IPS-20b (cell line): Measurements from ENCODE around the gene SHISA9.
"Not testable (repeated sequence)": the region's sequence is repeated elsewhere in the genome, so short reads cannot be mapped to it uniquely, and the experiment has no call there.

ENCODE experiments used
- H3K27ac ChIP-seq: one replicate; pipeline ENCODE4 v1.5.1; 2013; ENCODE audit warnings: low read length
- H3K27me3 ChIP-seq: 2 replicates; pipeline ENCODE4 v1.6.1; 2013; ENCODE audit warnings: mild to moderate bottlenecking, low read length, inconsistent platforms; ENCODE audit not compliant: insufficient read depth
- H3K36me3 ChIP-seq: 2 replicates; pipeline ENCODE4 v1.6.1; 2013; ENCODE audit warnings: low read depth, mild to moderate bottlenecking, inconsistent platforms, low read length, moderate library complexity; ENCODE audit not compliant: insufficient read depth
- H3K4me1 ChIP-seq: 2 replicates; pipeline ENCODE4 v1.6.1; 2013; ENCODE audit warnings: mild to moderate bottlenecking, control low read depth, inconsistent platforms, low read length, moderate library complexity; ENCODE audit not compliant: insufficient read depth
- H3K4me3 ChIP-seq: 2 replicates; pipeline ENCODE4 v1.5.1; 2013; ENCODE audit warnings: mild to moderate bottlenecking, low read length, inconsistent platforms
- H3K9ac ChIP-seq: 2 replicates; pipeline ENCODE4 v1.6.1; 2013; ENCODE audit warnings: low read depth, mild to moderate bottlenecking, inconsistent platforms, low read length, moderate library complexity
- H3K9me3 ChIP-seq: 2 replicates; pipeline ENCODE4 v1.6.1; 2013; ENCODE audit warnings: mild to moderate bottlenecking, low read depth, low read length, inconsistent platforms; ENCODE audit not compliant: insufficient read depth

Gene SHISA9

DNA sequence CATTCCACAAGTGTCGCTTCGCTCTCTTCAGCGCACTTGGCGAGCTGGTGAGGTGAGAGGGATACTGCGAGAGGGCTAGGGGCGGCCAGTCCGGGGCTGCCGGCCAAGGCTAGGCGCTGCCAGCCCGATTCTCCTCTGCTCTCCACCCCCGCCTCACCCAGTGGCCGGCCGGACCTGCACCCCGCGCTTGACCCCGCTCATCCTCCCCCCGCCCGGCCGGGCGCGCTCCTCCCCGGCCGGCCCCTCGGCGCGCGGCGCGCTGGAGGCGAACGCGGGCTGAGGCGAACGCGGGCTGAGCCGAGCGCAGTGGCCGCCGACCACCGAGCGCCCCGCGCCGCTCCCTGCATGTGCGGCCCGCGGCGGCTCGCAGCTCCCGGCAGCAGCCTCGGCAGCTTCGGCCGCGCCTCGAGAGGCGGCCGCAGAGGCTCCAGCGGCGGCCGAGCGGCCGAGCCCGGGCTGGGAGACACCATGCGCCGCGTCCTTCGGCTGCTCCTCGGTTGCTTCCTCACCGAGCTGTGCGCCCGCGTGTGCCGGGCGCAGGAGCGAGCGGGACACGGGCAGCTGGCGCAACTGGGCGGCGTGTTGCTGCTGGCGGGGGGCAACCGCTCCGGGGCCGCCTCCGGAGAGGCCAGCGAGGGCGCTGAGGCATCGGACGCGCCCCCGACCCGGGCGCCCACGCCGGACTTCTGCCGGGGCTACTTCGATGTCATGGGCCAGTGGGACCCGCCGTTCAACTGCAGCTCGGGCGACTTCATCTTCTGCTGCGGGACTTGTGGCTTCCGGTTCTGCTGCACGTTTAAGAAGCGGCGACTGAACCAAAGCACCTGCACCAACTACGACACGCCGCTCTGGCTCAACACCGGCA, at the start of gene SHISA9:
Gene SHISA9 (plus strand): TSS at position 2 of the 865 bp plus-strand sequence.
- Histone ChIP-seq H3K4me3 (peak within 1 kb of the TSS; percentile 91), H3K36me3 (peaks cover 6% of the 10 kb centered on the region; the same call in 1 of the 2 replicates), H3K27ac (no peak within 1 kb of the TSS), H3K9ac (peak within 1 kb of the TSS; percentile 84; the same call in 1 of the 2 replicates), H3K27me3 (peaks cover 39% of the 10 kb centered on the region), H3K4me1 (peaks cover 25% of the 10 kb centered on the region), H3K9me3 (no peaks in the 10 kb centered on the region)

DNA sequence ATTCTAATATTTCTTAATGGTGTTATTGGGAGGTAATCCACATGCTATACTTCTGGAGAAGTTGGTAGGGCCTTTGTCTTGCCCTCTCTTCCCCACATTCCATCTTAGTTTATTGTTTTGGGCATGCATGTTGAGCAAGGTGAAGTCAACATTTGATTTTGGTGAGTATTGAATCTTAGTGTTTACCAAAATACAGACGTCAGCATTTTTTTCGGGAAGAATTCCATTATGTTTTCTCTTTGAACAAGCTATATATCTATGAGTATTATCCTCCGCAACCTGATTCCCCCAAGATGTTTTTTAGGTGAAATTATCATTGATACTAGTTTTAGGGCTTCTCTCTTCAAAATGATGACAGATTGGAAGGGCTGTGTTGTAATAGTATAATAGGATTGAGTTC, 47.4 kb upstream of the SHISA9 start:
- Histone ChIP-seq H3K9ac (no peak overlapping the region), H3K36me3 (no peaks in the 10 kb centered on the region), H3K4me1 (no peaks in the 10 kb centered on the region)

DNA sequence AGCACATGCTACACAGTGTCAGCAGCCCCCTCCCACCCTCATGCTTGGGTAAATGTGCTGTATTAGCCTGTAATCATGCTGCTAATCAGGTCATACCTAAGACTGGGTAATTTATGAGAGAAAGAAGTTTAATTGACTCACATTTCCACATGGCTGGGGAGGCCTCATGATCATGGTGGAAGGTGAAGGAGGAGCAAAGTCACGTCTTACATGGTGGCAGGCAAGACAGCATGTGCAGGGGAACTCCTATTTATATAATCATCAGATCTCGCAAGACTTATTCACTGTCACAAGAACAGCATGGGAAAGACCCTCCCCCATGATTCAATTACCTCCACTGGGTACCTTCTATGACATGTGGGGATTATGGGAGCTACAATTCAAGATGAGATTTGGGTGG, 44.0 kb upstream of the SHISA9 start:
- not testable (repeated sequence) for H3K36me3 ChIP-seq, H3K27me3 ChIP-seq, H3K4me1 ChIP-seq, H3K4me3 ChIP-seq, H3K9me3 ChIP-seq, H3K9ac ChIP-seq, H3K27ac ChIP-seq

More for the DNA sequence above, 47.4 kb upstream of the SHISA9 start:
- no peak overlapping the region for H3K27ac ChIP-seq
- H3K4me3 ChIP-seq, result no peak overlapping the region
- H3K9me3 ChIP-seq, result no peaks in the 10 kb centered on the region; the same call in 1 of the 2 replicates
- H3K27me3 ChIP-seq, result no peaks in the 10 kb centered on the region

DNA sequence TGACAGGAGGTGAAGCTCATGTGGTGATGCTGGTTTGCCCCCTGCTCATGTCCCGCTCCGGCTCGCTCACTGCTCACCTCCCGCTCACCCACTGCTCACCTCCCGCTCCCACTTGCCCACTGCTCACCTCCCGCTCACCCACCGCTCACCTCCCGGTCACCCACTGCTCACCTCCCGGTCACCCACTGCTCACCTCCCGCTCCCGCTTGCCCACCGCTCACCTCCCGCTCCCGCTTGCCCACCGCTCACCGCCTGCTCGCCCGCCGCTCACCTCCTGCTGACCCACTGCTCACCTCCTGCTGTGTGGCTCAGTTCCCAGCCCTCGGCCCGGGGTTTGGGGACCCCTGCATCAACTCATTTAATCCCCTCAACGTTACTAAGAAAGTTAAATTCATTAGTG, 39.1 kb upstream of the SHISA9 start:
- Histone ChIP-seq H3K9ac (no peak overlapping the region), H3K36me3 (no peaks in the 10 kb centered on the region), H3K27me3 (no peaks in the 10 kb centered on the region), H3K9me3 (no peaks in the 10 kb centered on the region), H3K27ac (no peak overlapping the region), H3K4me1 (no peaks in the 10 kb centered on the region), H3K4me3 (no peak overlapping the region)

DNA sequence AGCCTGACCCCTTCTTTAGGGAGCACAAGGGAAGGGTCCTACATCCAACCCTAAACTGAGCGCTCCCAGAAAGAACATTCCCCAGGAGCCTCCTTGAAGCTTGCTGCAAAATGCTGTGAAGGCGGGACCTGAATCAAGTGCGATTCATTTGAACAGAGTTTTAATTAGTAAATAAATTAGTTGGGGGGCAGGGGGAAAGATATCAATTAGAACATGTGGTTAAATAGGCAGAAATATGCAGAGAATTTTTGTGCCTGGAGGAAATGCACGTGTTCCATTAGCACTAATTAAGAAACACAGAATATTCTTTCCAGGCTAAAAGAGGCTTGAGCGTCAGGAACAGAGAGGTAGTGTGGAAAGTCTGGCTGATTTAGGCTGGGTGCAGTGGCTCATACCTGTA, 38.5 kb upstream of the SHISA9 start:
- Histone ChIP-seq H3K4me1 (no peaks in the 10 kb centered on the region), H3K36me3 (no peaks in the 10 kb centered on the region), H3K27me3 (no peaks in the 10 kb centered on the region), H3K9me3 (no peaks in the 10 kb centered on the region), H3K4me3 (no peak overlapping the region), H3K27ac (no peak overlapping the region), H3K9ac (no peak overlapping the region)

DNA sequence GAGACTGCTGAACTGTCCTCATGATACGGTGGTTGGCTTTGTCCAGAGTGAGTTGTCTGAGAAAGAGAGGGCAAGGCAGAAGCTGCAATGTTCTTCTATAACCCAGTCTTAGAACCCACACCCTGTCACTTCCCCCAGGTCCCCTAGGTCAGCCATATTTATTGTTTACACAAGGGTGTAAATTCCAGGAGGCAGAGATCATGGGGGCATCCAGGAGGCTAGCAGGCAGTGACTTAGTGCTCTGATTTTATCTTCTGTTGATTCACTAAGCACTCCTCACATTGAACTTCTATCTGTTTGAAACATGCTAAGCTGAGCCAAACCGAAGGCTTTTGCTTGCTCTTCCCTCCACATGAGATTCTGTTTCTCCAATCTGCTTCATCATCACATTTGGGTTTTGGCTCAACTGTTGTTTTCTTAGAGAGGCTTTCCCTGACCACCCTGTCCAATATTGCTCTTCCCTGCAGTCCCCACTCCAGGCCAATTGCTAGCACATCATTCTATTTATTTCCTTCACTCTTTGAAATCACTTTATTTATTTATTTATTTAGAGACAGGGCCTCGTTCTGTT, 34.3 kb upstream of the SHISA9 start:
- Histone ChIP-seq H3K36me3 (no peaks in the 10 kb centered on the region), H3K9me3 (0 out of 2 replicates have a peak, but pooled peaks cover 4% of the 10 kb centered on the region), H3K9ac (no peak overlapping the region), H3K4me1 (no peaks in the 10 kb centered on the region), H3K27ac (no peak overlapping the region), H3K27me3 (no peaks in the 10 kb centered on the region), H3K4me3 (no peak overlapping the region)

DNA sequence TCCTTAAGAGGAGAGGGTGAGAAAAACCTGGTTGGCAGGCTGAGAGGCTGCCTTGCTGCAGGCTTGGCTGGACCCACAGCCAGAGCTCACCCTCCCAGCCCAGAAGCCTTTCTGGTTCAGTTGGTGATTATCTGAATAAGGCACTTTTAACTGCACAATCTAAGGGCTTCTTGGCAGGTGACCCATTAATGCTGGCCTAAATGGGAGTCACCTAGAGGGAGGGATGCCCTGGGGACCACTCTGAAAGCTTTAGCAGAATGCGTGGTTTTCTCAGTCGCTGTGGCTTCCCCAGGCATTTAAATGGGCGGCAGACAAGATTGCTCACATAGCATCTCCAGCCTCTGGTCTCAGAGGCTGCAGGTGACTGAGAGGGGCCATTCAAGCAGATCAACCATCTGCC, 33.2 kb upstream of the SHISA9 start:
- no peak overlapping the region for H3K27ac ChIP-seq
- H3K36me3 ChIP-seq, result no peaks in the 10 kb centered on the region
- H3K9ac ChIP-seq, result no peak overlapping the region
- no peaks in the 10 kb centered on the region for H3K27me3 ChIP-seq
- H3K4me3 ChIP-seq, result no peak overlapping the region
- 0 out of 2 replicates have a peak, but pooled peaks cover 4% of the 10 kb centered on the region for H3K9me3 ChIP-seq
- H3K4me1 ChIP-seq, result no peaks in the 10 kb centered on the region

DNA sequence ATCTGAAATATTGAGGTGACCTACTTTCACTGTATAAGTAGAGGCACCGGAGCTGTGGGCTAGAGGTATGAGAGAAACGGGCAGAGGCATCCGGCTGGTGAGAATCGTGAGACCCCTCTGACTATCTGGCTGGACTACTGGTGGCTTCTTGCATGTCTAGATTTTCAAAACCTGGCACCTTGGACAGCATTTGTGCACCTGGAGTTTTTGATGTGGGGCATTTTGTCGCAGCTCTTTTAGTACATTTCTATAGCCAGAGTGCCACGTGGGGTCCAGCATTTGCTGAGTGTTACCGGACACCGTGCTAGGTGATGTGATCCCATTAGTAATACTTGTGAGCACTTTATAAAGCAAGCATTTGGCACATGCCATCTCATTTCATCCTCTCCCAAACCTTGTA, 32.6 kb upstream of the SHISA9 start:
- Histone ChIP-seq H3K27ac (no peak overlapping the region), H3K4me3 (no peak overlapping the region), H3K9ac (no peak overlapping the region), H3K27me3 (no peaks in the 10 kb centered on the region), H3K4me1 (no peaks in the 10 kb centered on the region), H3K9me3 (0 out of 2 replicates have a peak, but pooled peaks cover 4% of the 10 kb centered on the region), H3K36me3 (no peaks in the 10 kb centered on the region)

DNA sequence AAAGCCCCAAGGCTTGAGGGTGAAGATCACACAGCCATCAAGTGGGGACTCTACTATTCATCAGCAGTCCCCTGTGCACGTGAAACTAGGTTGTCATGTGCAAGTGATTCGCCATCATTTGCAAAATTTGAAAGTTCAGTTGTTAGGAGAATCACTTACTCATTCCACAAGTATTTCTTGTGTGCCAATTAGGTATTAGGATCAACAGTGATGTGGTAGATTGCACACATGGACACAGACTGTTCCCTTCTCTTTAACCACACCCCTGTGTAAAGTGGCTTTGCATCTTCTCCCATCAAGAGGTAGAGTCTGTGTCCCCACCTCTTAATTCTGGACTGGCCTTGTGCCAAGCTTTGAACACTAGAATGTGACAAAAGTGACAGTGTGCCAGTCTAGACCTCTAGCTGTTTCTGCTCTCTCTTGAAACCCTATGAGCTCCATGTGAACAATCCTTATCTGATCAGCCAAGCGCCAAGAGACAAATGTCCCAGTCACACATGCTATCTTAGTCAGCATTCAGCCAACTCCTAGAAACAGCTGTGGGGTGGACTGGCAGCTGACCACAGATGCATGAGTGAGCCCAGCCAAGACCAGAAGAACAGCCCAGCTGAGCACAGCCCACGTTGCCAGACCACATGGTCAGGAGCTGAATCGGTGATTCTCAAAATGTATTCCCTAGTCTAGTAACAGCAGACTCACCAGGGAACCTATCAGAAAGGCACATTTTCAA, 31.5 kb upstream of the SHISA9 start:
- no peaks in the 10 kb centered on the region for H3K36me3 ChIP-seq
- no peak overlapping the region for H3K27ac ChIP-seq
- no peak overlapping the region for H3K9ac ChIP-seq
- no peak overlapping the region for H3K4me3 ChIP-seq
- H3K27me3 ChIP-seq, result no peaks in the 10 kb centered on the region
- H3K9me3 ChIP-seq, result 0 out of 2 replicates have a peak, but pooled peaks cover 4% of the 10 kb centered on the region
- 0 out of 2 replicates have a peak, but pooled peaks cover 7% of the 10 kb centered on the region for H3K4me1 ChIP-seq

DNA sequence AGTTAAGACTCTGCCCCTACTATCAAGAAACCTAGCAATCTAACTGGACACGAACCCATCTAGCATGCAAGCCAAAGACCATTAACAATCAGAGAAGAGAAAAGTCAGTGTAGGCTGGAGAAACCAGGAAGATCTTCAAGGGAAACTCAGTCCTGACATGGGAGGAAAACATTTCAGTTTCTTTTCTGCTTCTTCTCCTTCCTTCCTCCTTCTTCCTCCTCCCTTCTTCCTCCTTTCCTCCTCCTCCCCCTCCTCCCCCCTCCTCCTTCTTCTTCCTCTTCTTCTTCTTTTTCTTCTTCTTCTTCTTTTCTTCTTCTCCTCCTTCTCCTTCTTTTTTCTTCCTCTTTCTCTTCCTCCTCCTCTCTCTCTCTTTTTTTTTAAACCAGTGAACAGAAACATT, 29.6 kb upstream of the SHISA9 start:
- Histone ChIP-seq H3K4me1 (0 out of 2 replicates have a peak, but pooled peaks cover 7% of the 10 kb centered on the region), H3K9me3 (0 out of 2 replicates have a peak, but pooled peaks cover 4% of the 10 kb centered on the region), H3K4me3 (no peak overlapping the region), H3K9ac (no peak overlapping the region), H3K36me3 (no peaks in the 10 kb centered on the region), H3K27ac (no peak overlapping the region), H3K27me3 (no peaks in the 10 kb centered on the region)

DNA sequence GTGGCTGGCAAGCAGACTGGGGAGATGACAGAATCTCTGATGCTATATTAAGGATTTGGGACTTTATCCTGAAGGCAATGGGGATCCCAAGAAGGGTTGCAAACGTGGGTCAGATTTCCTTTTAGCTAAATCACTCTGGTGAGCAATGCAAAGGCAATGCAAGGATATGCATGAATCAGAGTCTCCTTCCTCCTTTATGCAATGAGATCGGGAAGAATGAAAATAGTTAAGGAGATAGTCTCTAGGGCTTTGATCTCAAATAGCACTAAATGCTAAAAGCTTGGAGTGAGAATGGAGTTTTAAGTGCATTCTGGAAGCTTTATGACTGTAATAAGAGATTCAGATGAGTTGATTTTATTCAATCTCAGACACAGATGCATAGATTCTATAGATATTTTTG, 27.2 kb upstream of the SHISA9 start:
- no peaks in the 10 kb centered on the region for H3K27me3 ChIP-seq
- H3K4me3 ChIP-seq, result no peak overlapping the region
- H3K9me3 ChIP-seq, result 0 out of 2 replicates have a peak, but pooled peaks cover 4% of the 10 kb centered on the region
- H3K36me3 ChIP-seq, result no peaks in the 10 kb centered on the region
- H3K27ac ChIP-seq, result no peak overlapping the region
- H3K4me1 ChIP-seq, result 0 out of 2 replicates have a peak, but pooled peaks cover 7% of the 10 kb centered on the region
- H3K9ac ChIP-seq, result no peak overlapping the region
